DND-41 (cell line): ENCODE measurements around the gene SHROOM1.

ENCODE experiments used
- ATAC-seq: fragments of 200-7000 bp; cut with Tn5 transposase; 3 replicates; pipeline ENCODE4 v1.9.1; 2021; ENCODE audit warnings: low read depth; ENCODE audit not compliant: insufficient read depth
- DNase-seq: peaks from one replicate; pipeline ENCODE4 v3.0.0-alpha.2; 2020
- H2AFZ ChIP-seq: 2 replicates; pipeline ENCODE4 v1.6.0; 2012; ENCODE audit warnings: low read depth, low read length
- H3K27ac ChIP-seq: 2 replicates; pipeline ENCODE4 v1.5.1; 2012; ENCODE audit warnings: low read length, inconsistent platforms
- H3K27me3 ChIP-seq: fragments of 200-600 bp; sonication (generic); 2 replicates; pipeline ENCODE4 v1.6.0; 2012; ENCODE audit warnings: low read length, mild to moderate bottlenecking, inconsistent platforms; ENCODE audit not compliant: insufficient read depth, poor library complexity
- H3K36me3 ChIP-seq: 2 replicates; pipeline ENCODE4 v1.5.1; 2012; ENCODE audit warnings: low read length, inconsistent platforms; ENCODE audit not compliant: insufficient read depth
- H3K4me1 ChIP-seq: 2 replicates; pipeline ENCODE4 v1.5.1; 2012; ENCODE audit warnings: mild to moderate bottlenecking, low read length; ENCODE audit not compliant: insufficient read depth
- H3K4me2 ChIP-seq: 2 replicates; pipeline ENCODE4 v1.6.0; 2012; ENCODE audit warnings: mild to moderate bottlenecking, moderate library complexity, low read length, inconsistent platforms; ENCODE audit not compliant: insufficient read depth
- H3K4me3 ChIP-seq, 2 experiments: fragments of 200-600 bp in 1 of 2; shearing (Covaris generic) in 1 of 2; 2 replicates each; pipeline ENCODE4 v1.5.1; 2012 to 2016; ENCODE audit warnings: inconsistent platforms in 2 of 2, low read length in 2 of 2, mild to moderate bottlenecking in 2 of 2, low read depth in 1 of 2, moderate library complexity in 1 of 2
- H3K79me2 ChIP-seq: 2 replicates; pipeline ENCODE4 v1.6.0; 2012; ENCODE audit warnings: low read length, inconsistent platforms; ENCODE audit not compliant: insufficient read depth
- H3K9ac ChIP-seq: 2 replicates; pipeline ENCODE4 v1.6.0; 2012; ENCODE audit warnings: low read depth, mild to moderate bottlenecking, inconsistent platforms, low read length, moderate library complexity
- H3K9me3 ChIP-seq: 2 replicates; pipeline ENCODE4 v1.5.1; 2012; ENCODE audit warnings: low read length, moderate library complexity, mild to moderate bottlenecking, inconsistent platforms; ENCODE audit not compliant: insufficient read depth, severe bottlenecking
- H4K20me1 ChIP-seq: 2 replicates; pipeline ENCODE4 v1.6.0; 2012; ENCODE audit warnings: low read length; ENCODE audit not compliant: insufficient read depth
- CTCF ChIP-seq: IDR thresholded peaks from 2 replicates; pipeline ENCODE4 v1.5.1; 2012; ENCODE audit warnings: borderline replicate concordance, low read length, moderate library complexity, mild to moderate bottlenecking; ENCODE audit not compliant: poor library complexity, severe bottlenecking; ENCODE audit errors: extremely low read depth
- EZH2 ChIP-seq: IDR thresholded peaks from 3 replicates; pipeline ENCODE4 v1.6.1; 2012; ENCODE audit warnings: borderline replicate concordance, low read depth, mild to moderate bottlenecking, moderate library complexity, low read length, inconsistent platforms; ENCODE audit not compliant: severe bottlenecking

Gene SHROOM1

DNA sequence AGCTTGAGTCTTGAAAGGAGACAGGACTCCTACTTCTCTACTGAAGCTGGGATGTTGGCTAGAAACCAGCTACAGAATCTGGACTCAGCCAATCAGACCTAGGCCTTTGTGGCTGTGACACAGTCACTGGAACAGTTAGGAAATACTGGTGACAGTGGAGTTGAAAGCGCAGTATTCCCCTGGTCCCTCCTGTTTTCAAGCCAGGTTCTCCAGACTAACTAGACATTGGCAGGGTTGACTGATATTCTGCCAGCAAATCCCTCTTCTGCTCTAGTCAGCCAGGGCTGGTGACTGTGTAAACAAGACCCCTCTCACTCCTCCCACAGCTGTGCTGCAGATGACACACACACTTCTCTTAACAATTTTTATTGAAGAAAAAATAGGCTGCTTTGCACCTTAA lies 8.7 kb downstream of the SHROOM1 start:
- H4K20me1 ChIP-seq = no peaks in the 10 kb centered on the region
- H3K4me2 ChIP-seq = no peak overlapping the region
- DNase-seq = no peak
- H3K9me3 ChIP-seq = no peaks in the 10 kb centered on the region
- TF ChIP-seq EZH2 = no peak
- TF ChIP-seq CTCF = no peak
- no peaks in the 10 kb centered on the region for H3K36me3 ChIP-seq
- no peak overlapping the region for H3K4me3 ChIP-seq
- H3K9ac ChIP-seq = no peak overlapping the region
- no peaks in the 10 kb centered on the region for H3K4me1 ChIP-seq
- H3K27ac ChIP-seq = no peak overlapping the region
- H3K27me3 ChIP-seq = peaks cover 6% of the 10 kb centered on the region
- no peak overlapping the region for H2AFZ ChIP-seq
- ATAC-seq = no peak
- no peaks in the 10 kb centered on the region for H3K79me2 ChIP-seq

DNA sequence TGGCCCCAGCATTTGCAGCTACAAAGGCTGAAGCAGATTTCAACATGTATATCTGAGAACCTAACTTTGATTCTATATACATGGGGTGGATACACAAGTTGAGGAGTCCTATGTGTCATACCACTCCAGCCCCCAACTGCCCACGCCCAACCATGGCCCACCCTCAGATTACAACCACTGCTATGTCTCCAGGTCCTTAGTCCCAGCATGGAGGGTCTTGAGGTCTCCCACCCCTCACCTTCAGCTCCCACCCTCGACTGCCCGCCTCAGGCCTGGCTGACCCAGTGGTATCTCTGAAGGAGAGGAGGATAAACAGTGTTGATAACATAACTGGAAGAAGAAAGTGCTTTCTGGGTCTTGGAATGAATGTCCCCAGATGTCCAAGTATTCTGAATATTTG lies 9.1 kb downstream of the SHROOM1 start:
- no peak overlapping the region for H3K4me3 ChIP-seq
- no peaks in the 10 kb centered on the region for H3K36me3 ChIP-seq
- no peaks in the 10 kb centered on the region for H4K20me1 ChIP-seq
- no peaks in the 10 kb centered on the region for H3K79me2 ChIP-seq
- no peaks in the 10 kb centered on the region for H3K9me3 ChIP-seq
- no peaks in the 10 kb centered on the region for H3K4me1 ChIP-seq
- ATAC-seq (no peak), DNase-seq (no peak)
- no peak overlapping the region for H3K4me2 ChIP-seq
- H3K27me3 ChIP-seq = peaks cover 3% of the 10 kb centered on the region
- no peak overlapping the region for H3K27ac ChIP-seq
- H2AFZ ChIP-seq = no peak overlapping the region
- TF ChIP-seq CTCF = no peak
- no peak for TF ChIP-seq EZH2
- H3K9ac ChIP-seq = no peak overlapping the region

DNA sequence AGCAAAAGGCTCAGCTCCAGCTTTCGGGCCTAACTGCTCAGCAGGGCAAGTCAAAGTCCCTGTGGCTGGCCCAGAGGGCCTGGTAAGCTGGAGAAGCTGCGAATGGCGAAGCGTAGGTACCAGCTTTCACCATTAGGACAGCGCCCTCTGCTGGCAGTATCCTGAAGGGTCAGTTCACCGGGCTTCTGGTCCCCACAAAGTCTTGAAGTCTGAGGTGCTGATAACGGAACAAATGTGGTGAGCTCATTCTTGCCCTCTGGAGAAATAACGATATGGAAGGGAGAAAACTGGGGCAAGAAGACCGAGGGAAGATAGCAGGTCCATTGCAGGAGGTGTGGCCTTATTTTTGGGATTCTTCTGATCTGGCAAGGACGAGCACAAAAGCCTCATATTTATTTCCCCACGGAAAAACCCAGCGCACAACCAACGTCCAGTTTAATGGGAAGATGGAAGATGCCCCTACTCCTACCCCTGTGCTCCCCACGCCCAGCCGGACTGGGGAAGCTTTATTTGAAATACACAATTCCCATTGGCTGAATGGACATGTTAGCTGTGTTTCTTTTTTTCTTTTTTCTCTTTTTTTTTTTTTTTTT lies 10.2 kb downstream of the SHROOM1 start:
- DNase-seq = peak; percentile 83
- no peaks in the 10 kb centered on the region for H3K79me2 ChIP-seq
- H3K27me3 ChIP-seq = no peaks in the 10 kb centered on the region
- TF ChIP-seq EZH2 (no peak), CTCF (peak; percentile 88)
- no peaks in the 10 kb centered on the region for H3K9me3 ChIP-seq
- H3K9ac ChIP-seq = no peak overlapping the region
- no peaks in the 10 kb centered on the region for H4K20me1 ChIP-seq
- no peaks in the 10 kb centered on the region for H3K36me3 ChIP-seq
- peak; percentile 98 for ATAC-seq
- H2AFZ ChIP-seq = no peak overlapping the region
- H3K4me2 ChIP-seq = no peak overlapping the region
- no peak overlapping the region for H3K27ac ChIP-seq
- no peak overlapping the region for H3K4me3 ChIP-seq
- H3K4me1 ChIP-seq = no peaks in the 10 kb centered on the region

GRCh38 chr5:132819468-132819867 lies 11.0 kb downstream of the SHROOM1 start:
- ATAC-seq (no peak), DNase-seq (no peak)
- Histone ChIP-seq H4K20me1 (no peaks in the 10 kb centered on the region), H3K9me3 (no peaks in the 10 kb centered on the region), H3K4me2 (no peak overlapping the region), H3K27ac (no peak overlapping the region), H3K4me1 (no peaks in the 10 kb centered on the region), H3K79me2 (no peaks in the 10 kb centered on the region), H2AFZ (no peak overlapping the region), H3K9ac (no peak overlapping the region), H3K27me3 (no peaks in the 10 kb centered on the region), H3K36me3 (no peaks in the 10 kb centered on the region), H3K4me3 (no peak overlapping the region)
- TF ChIP-seq EZH2 (no peak), CTCF (no peak)
